K562 (cell line): ENCODE results near the gene DNA2. TPM values are rescaled to one million over a fixed set of nuclear protein-coding genes. Genes with fewer than 3 reads are reported as not detected.

Experiments used
- ARID1B ChIP-seq: fragments of 450-650 bp; IDR thresholded peaks from 2 replicates; pipeline ENCODE4 v1.6.1; 2016; ENCODE audit warnings: antibody characterized with exemption, mild to moderate bottlenecking, inconsistent platforms
- CBX5 ChIP-seq: IDR thresholded peaks from 2 replicates; pipeline ENCODE4 v1.6.1; 2014; ENCODE audit warnings: low read depth, borderline replicate concordance
- GABPB1 ChIP-seq: sonication (generic); formaldehyde crosslinking; IDR thresholded peaks from 2 replicates; pipeline ENCODE4 v1.8.0; 2022; ENCODE audit warnings: mild to moderate bottlenecking, missing genetic modification reagents
- HNRNPK ChIP-seq: fragments of 200-400 bp; formaldehyde crosslinking; IDR thresholded peaks from one replicate; pipeline ENCODE4 v1.6.1; 2018; ENCODE audit warnings: mild to moderate bottlenecking, low read depth, low read length; ENCODE audit not compliant: poor library complexity, severe bottlenecking
- NFIX ChIP-seq: fragments of 250-450 bp; sonication (Bioruptor Pico); IDR thresholded peaks from 2 replicates; pipeline ENCODE4 v1.4.0; 2020; ENCODE audit warnings: low read depth, mild to moderate bottlenecking, moderate library complexity
- NFXL1 ChIP-seq: fragments of 450-650 bp; formaldehyde crosslinking; IDR thresholded peaks from 2 replicates; pipeline ENCODE4 v1.4.0; 2021; ENCODE audit warnings: mild to moderate bottlenecking
- NONO ChIP-seq, 2 experiments: fragments of 200-400 bp in 1 of 2; fragments of 450-650 bp in 1 of 2; formaldehyde crosslinking in 1 of 2; IDR thresholded peaks; 2 replicates each; pipeline ENCODE4 v1.6.1; 2017; ENCODE audit warnings: low read depth in 2 of 2, mild to moderate bottlenecking in 2 of 2, moderate library complexity in 2 of 2, low read length in 1 of 2
- PYGO2 ChIP-seq: fragments of 450-650 bp; IDR thresholded peaks from 2 replicates; pipeline ENCODE4 v1.6.1; 2016; ENCODE audit warnings: mild to moderate bottlenecking, missing genetic modification characterization, moderate library complexity, missing compliant biosample characterization
- RAD51 ChIP-seq: fragments of 450-650 bp; IDR thresholded peaks from 2 replicates; pipeline ENCODE4 v1.7.1; 2016; ENCODE audit warnings: low read depth, mild to moderate bottlenecking, borderline replicate concordance
- SOX6 ChIP-seq: fragments of 450-650 bp; IDR thresholded peaks from 2 replicates; pipeline ENCODE4 v1.6.1; 2014; ENCODE audit warnings: mild to moderate bottlenecking
- SRSF3 ChIP-seq: fragments of 200-400 bp; formaldehyde crosslinking; IDR thresholded peaks from 2 replicates; pipeline ENCODE4 v1.6.1; 2016; ENCODE audit warnings: mild to moderate bottlenecking, low read length, moderate library complexity; ENCODE audit not compliant: insufficient read depth
- YY1 ChIP-seq, 3 experiments: IDR thresholded peaks; 2 replicates each; pipeline ENCODE4 v1.6.1; 2011; ENCODE audit warnings: low read length in 2 of 3, mild to moderate bottlenecking in 2 of 3, moderate library complexity in 2 of 3, borderline replicate concordance in 1 of 3, control low read depth in 1 of 3, low read depth in 1 of 3; ENCODE audit not compliant: insufficient read depth in 3 of 3, insufficient replicate concordance in 2 of 3, control insufficient read depth in 1 of 3, insufficient read length in 1 of 3; ENCODE audit errors: extremely low read depth in 1 of 3
- ZBTB8A ChIP-seq: fragments of 450-650 bp; IDR thresholded peaks from 2 replicates; pipeline ENCODE4 v1.6.1; 2018; ENCODE audit warnings: mild to moderate bottlenecking, moderate library complexity; ENCODE audit not compliant: partially characterized antibody
- ZNF224 ChIP-seq: sonication (generic); formaldehyde crosslinking; IDR thresholded peaks from 2 replicates; pipeline ENCODE4 v1.8.0; 2022; ENCODE audit warnings: mild to moderate bottlenecking, missing genetic modification reagents
- ZNF583 ChIP-seq: fragments of 250-450 bp; sonication (Bioruptor Pico); IDR thresholded peaks from 2 replicates; pipeline ENCODE4 v1.4.0; 2020
- polyA plus RNA-seq, 8 experiments: library from polyadenylated mRNA; depleted of rRNA in 4 of 8; stranded (reverse) in 5 of 8; unstranded in 3 of 8; fragments of >200 nt; fragmentation: Nextera tagmentation in 2 of 8; fragmentation: Illumina TruSeq in 1 of 8; extraction: Ambion mirVana in 2 of 8; extraction: Trizol in 1 of 8; gene quantifications; 2 replicates each; pipeline versions ENCODE4 v1.2.1 to v1.2.3, GENCODE V29; 2011 to 2014; ENCODE audit warnings: inconsistent platforms in 1 of 8, missing spikeins in 1 of 8
- total RNA-seq, 7 experiments: library from RNA; depleted of rRNA in 6 of 7; stranded (reverse); fragments of >200 nt in 6 of 7; fragmentation: Illumina TruSeq in 2 of 7; extraction: Trizol in 2 of 7; gene quantifications; 2 replicates each; pipeline versions ENCODE4 v1.2.1 to v1.2.3, GENCODE V29; 2011 to 2021; ENCODE audit warnings: low replicate concordance in 1 of 7
- TF ChIP-seq, protein P1 (sequence below): fragments of 150-350 bp; conservative IDR thresholded peaks from 2 replicates; pipeline ENCODE4 v1.6.1; 2014; ENCODE audit warnings: low read length
- TF ChIP-seq, protein P2 (sequence below): fragments of 450-650 bp; formaldehyde crosslinking; IDR thresholded peaks from 2 replicates; pipeline ENCODE4 v1.4.0; 2020; ENCODE audit warnings: mild to moderate bottlenecking, moderate library complexity
- TF ChIP-seq, protein P3 (sequence below): fragments of 250-450 bp; sonication (Bioruptor Pico); IDR thresholded peaks from 2 replicates; pipeline ENCODE4 v1.5.0; 2020; ENCODE audit warnings: mild to moderate bottlenecking, borderline replicate concordance
- TF ChIP-seq, protein P4 (sequence below): fragments of 450-650 bp; formaldehyde crosslinking; IDR thresholded peaks from 2 replicates; pipeline ENCODE4 v1.4.0; 2022; ENCODE audit warnings: mild to moderate bottlenecking, moderate library complexity

The DNA2 gene
- total and polyA plus RNA-seq, 9 of the 15 experiments (the other 6 are each of a cell fraction or from before 2014, with no cell fraction given): 24.6 to 51.4 (median 40.8) TPM

DNA sequence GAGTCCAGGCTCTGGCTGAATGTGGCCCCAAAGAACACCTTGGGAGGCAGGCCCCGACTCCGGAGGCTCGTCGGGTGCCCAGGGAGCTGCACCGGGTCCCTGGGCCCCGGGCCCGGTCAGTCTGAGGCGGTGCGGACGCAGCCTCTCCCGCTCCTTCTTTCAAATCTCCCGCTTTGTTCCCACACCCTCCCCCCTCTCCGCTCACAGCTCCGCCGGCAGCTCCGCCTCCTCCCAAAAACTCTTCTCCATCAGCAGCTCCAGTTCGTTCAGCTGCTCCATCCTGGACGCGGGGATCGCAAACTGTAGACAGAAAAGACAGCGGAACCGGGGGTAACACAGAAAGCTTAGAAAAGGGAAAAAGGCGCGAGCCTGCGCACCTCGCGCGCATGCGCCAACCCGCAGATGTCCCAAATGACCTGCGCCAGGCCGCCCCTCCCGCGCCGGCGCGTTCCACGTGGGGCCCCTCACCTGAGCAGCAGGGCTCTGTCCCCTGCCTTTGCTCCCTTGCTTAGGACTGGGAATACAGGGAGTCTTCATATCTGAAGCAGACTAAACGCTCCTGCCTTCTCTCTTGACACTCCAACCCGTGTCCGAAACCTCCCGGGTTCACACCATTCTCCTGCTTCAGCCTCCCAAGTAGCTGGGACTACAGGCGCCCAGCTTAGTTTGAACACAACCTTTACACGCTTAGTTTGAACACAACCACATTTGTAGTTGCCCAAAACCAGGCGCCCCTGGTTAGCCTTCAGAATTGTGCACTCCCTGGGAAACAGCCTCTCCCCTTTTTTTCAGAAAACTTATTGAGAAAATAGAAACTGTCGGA is at the start of gene DNA2 (continued):
- TF ChIP-seq ZBTB8A (no peak), YY1 (IDR thresholded peaks at IDR 0.05; ENCODE audit: borderline replicate concordance in 1 of 3, control insufficient read depth in 1 of 3, extremely low read depth in 1 of 3, insufficient read depth in 3 of 3, insufficient read length in 1 of 3, insufficient replicate concordance in 2 of 3, low read depth in 1 of 3, low read length in 2 of 3) (peak in 2 of 3 experiments; percentile 8 to 37), GABPB1 (peak; percentile 75), ARID1B (0 out of 2 replicates have a peak, but pooled peaks have one; percentile 5), CBX5 (no peak), SOX6 (peak; percentile 34; the same call in 1 of the 2 replicates), NFXL1 (no peak), ZNF583 (CRISPR knock-in tag) (no peak), ZNF224 (CRISPR knock-in tag) (no peak), SRSF3 (no peak), RAD51 (no peak; the same call in 1 of the 2 replicates), NONO (IDR thresholded peaks at IDR 0.05; ENCODE audit: low read depth in 2 of 2, low read length in 1 of 2) (peak in 1 of 2 experiments; percentile 59; a peak in 1 of 4 replicates), NFIX (no peak), HNRNPK (no peak), PYGO2 (no peak)
- TF ChIP-seq, protein P1, sequence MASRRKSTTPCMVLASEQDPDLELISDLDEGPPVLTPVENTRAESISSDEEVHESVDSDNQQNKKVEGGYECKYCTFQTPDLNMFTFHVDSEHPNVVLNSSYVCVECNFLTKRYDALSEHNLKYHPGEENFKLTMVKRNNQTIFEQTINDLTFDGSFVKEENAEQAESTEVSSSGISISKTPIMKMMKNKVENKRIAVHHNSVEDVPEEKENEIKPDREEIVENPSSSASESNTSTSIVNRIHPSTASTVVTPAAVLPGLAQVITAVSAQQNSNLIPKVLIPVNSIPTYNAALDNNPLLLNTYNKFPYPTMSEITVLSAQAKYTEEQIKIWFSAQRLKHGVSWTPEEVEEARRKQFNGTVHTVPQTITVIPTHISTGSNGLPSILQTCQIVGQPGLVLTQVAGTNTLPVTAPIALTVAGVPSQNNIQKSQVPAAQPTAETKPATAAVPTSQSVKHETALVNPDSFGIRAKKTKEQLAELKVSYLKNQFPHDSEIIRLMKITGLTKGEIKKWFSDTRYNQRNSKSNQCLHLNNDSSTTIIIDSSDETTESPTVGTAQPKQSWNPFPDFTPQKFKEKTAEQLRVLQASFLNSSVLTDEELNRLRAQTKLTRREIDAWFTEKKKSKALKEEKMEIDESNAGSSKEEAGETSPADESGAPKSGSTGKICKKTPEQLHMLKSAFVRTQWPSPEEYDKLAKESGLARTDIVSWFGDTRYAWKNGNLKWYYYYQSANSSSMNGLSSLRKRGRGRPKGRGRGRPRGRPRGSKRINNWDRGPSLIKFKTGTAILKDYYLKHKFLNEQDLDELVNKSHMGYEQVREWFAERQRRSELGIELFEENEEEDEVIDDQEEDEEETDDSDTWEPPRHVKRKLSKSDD: no peak
- TF ChIP-seq, protein P2, sequence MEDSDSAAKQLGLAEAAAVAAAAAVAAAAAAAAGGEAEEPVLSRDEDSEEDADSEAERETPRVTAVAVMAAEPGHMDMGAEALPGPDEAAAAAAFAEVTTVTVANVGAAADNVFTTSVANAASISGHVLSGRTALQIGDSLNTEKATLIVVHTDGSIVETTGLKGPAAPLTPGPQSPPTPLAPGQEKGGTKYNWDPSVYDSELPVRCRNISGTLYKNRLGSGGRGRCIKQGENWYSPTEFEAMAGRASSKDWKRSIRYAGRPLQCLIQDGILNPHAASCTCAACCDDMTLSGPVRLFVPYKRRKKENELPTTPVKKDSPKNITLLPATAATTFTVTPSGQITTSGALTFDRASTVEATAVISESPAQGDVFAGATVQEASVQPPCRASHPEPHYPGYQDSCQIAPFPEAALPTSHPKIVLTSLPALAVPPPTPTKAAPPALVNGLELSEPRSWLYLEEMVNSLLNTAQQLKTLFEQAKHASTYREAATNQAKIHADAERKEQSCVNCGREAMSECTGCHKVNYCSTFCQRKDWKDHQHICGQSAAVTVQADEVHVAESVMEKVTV (CRISPR knock-in tag): no peak
- TF ChIP-seq, protein P3, sequence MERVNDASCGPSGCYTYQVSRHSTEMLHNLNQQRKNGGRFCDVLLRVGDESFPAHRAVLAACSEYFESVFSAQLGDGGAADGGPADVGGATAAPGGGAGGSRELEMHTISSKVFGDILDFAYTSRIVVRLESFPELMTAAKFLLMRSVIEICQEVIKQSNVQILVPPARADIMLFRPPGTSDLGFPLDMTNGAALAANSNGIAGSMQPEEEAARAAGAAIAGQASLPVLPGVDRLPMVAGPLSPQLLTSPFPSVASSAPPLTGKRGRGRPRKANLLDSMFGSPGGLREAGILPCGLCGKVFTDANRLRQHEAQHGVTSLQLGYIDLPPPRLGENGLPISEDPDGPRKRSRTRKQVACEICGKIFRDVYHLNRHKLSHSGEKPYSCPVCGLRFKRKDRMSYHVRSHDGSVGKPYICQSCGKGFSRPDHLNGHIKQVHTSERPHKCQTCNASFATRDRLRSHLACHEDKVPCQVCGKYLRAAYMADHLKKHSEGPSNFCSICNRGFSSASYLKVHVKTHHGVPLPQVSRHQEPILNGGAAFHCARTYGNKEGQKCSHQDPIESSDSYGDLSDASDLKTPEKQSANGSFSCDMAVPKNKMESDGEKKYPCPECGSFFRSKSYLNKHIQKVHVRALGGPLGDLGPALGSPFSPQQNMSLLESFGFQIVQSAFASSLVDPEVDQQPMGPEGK (CRISPR knock-in tag): no peak; the same call in 1 of the 2 replicates
- TF ChIP-seq, protein P4, sequence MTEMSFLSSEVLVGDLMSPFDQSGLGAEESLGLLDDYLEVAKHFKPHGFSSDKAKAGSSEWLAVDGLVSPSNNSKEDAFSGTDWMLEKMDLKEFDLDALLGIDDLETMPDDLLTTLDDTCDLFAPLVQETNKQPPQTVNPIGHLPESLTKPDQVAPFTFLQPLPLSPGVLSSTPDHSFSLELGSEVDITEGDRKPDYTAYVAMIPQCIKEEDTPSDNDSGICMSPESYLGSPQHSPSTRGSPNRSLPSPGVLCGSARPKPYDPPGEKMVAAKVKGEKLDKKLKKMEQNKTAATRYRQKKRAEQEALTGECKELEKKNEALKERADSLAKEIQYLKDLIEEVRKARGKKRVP (CRISPR knock-in tag): 0 out of 2 replicates have a peak, but pooled peaks have one; percentile 12
